HG02884 (cell line): Measurements from ENCODE around the gene GLMN.
"Not testable (repeated sequence)": the region's sequence is repeated elsewhere in the genome, so short reads cannot be mapped to it uniquely, and the experiment has no call there.

Source experiments
- ATAC-seq: cut with Tn5 transposase; IDR thresholded peaks from one replicate; pipeline ENCODE4 v1.9.1; 2021; ENCODE audit warnings: mild to moderate bottlenecking, moderate library complexity; ENCODE audit not compliant: unreplicated experiment

GLMN gene

DNA sequence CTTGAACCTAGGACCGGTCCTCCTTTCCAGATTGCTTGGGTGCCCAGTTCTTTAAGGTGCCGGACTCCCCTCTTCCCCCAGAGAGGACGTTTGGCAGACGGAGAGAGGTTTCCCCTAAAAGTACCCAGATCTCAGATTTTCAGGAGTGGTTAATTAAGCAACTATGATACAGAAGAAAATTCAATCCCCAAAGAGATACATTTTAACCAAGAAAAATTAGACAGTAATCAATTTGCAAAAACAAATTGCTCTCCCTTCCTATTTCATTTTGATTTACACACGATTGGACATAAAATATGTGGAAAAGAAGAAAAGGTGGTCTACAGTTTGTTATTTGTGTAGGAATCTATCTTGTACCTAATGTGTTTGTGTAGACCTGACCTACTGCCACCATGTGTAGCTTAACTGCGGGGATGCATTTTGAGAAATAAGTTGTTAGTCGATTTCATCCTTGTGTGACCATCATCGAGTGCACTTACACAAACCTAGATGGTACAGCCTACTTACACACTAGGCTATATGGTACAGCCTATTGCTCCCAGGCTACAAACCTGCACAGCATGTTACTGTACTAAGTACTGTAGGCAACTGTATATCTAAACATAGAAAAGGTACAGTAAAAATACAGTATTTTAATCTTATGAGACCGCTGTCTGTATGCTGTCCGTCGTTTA, 827 bp upstream of the GLMN start:
- no peak for ATAC-seq

GRCh38 chr1:92298213-92298572, 594 bp downstream of the GLMN start:
- ATAC-seq: peak; percentile 0

GRCh38 chr1:92291372-92291999, 7.3 kb downstream of the GLMN start:
- ATAC-seq: peak; percentile 59

DNA sequence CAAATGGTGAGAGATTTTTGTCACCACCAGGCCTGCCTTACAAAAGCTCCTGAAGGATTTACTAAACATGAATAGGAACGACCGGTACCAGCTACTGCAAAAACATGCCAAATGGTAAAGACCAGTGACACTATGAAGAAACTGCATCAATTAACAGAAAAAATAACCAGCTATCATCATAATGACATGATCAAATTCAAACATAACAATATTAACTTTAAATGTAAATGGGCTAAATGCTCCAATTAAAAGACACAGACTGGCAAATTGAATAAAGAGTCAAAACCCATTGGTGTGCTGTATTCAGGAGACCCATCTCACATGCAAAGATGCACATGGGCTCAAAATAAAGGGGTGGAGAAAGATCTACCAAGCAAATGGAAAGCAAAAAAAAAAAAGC, 17.4 kb downstream of the GLMN start:
- ATAC-seq: not testable (repeated sequence)

DNA sequence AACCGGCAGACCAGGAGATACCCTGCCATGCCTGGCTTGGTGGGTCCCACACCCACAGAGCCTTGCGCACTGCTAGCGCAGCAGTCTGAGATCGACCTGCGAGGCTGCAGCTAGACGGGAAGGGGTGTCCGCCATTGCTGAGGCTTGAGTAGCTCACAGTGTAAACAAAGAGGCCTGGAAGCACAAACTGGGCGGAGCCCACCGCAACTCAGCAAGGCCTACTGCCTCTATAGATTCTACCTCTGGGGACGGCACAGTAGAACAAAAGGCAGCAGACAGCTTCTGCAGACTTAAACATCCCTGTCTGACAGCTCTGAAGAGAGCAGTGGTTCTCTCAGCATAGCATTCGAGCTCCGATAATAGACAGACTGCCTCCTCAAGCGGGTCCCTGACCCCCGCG, 19.0 kb downstream of the GLMN start:
- ATAC-seq: not testable (repeated sequence)

- no peak for ATAC-seq
Measured at GRCh38 chr1:92277105-92277723, 21.6 kb downstream of the GLMN start.

GRCh38 chr1:92276082-92276481, 22.7 kb downstream of the GLMN start:
- no peak for ATAC-seq

GRCh38 chr1:92274939-92275338, 23.8 kb downstream of the GLMN start:
- no peak for ATAC-seq

DNA sequence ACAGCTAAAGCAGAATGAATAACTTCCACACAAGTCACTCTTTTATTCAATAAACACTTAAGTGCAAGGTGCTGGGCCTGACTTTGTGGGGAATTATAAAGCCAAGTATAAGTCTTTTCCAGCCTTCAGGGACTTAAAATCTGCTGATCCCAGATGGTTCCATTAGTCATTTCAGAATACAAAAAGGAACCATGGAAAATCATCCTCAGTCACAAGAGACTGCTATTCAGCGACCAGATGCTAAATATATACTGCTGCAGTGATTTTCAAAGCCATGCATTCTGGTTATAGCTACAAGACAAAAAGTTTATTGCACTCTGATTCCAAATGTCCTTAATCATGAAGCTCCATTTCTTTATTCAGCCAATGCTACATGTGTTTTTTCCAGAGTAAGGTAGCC, 25.7 kb downstream of the GLMN start:
- ATAC-seq: no peak

DNA sequence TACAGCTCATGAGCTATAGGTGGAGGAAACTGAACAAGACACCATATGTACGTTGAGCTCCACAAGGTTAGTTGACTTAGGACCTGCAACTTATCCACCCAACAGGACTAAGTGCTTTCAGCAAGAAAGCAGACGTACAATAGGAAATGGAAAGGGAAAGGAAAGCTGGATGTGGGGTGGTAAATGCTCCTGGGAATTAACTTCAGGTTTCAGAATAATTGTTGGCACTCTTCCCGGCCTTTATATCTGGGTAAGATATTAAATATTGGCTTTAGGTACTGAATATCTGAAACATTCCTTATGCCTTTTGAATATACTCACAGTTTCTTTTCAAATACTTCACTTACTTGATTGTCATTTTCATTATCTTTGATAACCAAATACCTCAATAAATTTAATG, 36.3 kb downstream of the GLMN start:
- no peak for ATAC-seq

DNA sequence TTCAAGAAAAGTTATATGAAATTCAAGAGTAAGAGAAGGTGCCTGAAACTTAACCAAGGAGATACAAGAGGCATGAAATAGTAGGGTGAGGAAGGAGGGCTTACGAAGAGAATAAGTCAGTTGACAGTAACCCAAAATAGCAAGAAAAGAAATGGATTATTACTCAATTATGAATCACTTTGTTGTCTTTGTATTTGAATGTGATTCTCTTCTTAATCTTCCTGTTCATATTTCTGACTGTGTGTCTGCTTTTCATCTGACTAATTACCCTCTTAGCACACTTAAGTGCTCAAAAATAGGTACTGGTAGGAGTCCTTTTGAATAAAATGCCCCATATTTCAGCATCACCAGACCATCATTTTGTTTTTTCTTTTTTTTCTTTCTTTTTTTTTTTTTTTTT, 39.4 kb downstream of the GLMN start:
- no peak for ATAC-seq

GRCh38 chr1:92254714-92255113, 44.1 kb downstream of the GLMN start:
- ATAC-seq: not testable (repeated sequence)

DNA sequence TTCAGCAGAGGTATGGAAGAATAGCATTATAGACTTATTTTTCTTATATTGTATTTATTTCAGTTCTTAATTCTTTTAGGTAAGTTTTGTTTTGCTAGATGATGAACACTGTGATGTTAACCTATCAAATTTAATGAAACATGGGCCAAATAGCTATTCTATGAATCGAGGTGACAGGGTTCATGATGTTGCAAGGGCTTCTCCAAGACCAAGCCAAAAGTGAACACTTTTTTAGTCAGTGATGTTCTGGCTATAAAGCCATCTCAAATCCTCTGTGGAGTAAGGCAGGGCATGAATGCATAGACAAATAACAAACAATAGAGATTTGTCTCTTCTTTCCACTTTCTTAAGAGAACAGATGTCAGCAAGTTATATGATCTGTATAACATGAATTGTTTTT, 54.4 kb downstream of the GLMN start:
- ATAC-seq: no peak

GRCh38 chr1:92240034-92240433, 58.8 kb downstream of the GLMN start:
- no peak for ATAC-seq

DNA sequence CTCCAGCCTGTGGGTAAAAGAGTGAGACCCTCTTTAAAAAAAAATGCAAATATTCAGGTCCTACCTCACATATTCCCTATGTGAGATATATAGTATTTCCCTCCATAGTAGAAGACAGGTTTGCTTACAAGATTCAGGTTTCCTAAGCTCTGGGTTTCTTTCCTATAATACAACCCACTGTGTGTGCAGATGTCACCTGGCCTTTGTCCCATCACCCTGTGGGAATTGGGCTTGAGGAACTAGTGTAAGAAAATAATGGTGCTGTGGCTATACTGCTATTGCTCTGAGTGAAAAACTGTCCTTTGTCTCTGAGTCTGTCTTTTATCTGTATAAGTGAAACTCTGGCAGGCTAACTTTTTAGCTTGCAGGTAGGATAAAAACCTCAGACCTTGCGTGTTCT, 68.1 kb downstream of the GLMN start:
- ATAC-seq: no peak

DNA sequence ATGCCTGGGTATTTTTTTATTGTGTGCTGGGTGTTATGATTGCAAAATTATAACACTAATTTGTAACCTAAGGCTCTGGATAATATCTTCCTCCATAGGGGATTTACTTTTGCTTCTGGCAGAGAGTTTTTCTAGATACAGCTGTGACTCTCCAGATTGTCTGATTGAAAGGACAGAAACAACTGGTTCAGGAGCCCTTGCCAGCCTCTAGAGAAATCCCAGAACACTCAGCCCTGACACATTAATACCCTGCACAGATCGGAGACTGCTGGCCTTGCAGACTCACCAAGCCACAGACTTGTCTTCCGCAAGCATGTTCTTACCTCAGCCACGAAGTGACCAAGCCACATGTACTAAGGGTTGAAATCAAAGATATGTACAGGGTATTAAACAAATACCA, 70.4 kb downstream of the GLMN start:
- ATAC-seq: no peak

- no peak for ATAC-seq
Measured at GRCh38 chr1:92219028-92219427, 79.8 kb downstream of the GLMN start.

- ATAC-seq: no peak
Measured at GRCh38 chr1:92218559-92218958, 80.2 kb downstream of the GLMN start.

DNA sequence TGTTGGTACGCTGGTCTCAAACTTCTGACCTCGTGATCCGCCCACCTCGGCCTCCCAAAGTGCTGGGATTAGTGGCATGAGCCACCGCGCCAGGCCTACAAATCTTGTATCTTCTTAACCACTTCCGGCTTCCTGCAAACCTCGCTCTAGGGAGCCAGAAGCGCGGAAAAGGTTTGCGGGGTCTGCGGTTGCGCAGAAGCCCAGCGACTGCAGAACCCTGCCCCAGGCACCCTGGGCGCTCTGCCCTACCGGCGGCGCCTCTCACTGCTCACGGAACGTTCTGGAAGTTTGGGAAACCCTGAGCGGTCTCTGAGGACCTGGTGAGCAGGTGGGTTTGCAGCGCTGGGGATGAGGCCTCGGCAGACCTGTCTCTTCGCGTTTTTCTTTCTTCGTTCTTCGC, 81.1 kb downstream of the GLMN start, which contains the start of gene C1orf146:
Gene C1orf146, plus strand, starts transcription at position 195 of the 400 bp plus-strand sequence. CDS start 13,506 bp downstream, outside the sequence.
- ATAC-seq: no peak

GRCh38 chr1:92211166-92211565, 87.6 kb downstream of the GLMN start:
- ATAC-seq: no peak

GRCh38 chr1:92210701-92211100, 88.1 kb downstream of the GLMN start:
- no peak for ATAC-seq

- no peak for ATAC-seq
Measured at GRCh38 chr1:92203105-92203504, 95.7 kb downstream of the GLMN start.
